ENCODE measurements around the gene CACFD1. TPM values are rescaled to one million over a fixed set of nuclear protein-coding genes. Genes with fewer than 3 reads are reported as not detected.

The CACFD1 gene
- total and polyA plus RNA-seq, 2 donors (not counting 1 experiment from before 2014, with no cell fraction given), result 27.4 to 31.1 TPM

DNA sequence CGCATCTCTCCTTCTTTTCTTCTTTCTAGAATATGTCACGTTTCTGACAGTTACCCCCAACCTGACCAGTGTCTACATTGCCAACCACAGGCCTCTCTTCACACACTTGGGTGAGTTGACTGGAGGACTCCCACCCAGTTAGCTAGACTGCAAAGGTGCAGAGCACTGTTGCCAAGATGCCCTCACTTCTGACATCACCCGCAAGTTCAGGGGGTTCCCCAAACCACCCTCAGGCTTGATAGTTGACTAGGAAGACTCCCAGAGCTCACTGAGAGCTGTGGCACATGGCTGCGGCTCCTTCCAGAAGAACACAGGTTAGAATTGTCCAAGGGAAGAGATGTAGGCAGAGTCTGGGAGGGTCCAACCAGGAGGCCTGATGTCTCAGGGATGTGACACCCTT, 20.4 kb upstream of the CACFD1 start:
- ATAC-seq (ENCODE audit: low read depth), result no peak
- H3K27me3 Mint-ChIP-seq, result no peaks in the 10 kb centered on the region
- TF ChIP-seq, protein P1, sequence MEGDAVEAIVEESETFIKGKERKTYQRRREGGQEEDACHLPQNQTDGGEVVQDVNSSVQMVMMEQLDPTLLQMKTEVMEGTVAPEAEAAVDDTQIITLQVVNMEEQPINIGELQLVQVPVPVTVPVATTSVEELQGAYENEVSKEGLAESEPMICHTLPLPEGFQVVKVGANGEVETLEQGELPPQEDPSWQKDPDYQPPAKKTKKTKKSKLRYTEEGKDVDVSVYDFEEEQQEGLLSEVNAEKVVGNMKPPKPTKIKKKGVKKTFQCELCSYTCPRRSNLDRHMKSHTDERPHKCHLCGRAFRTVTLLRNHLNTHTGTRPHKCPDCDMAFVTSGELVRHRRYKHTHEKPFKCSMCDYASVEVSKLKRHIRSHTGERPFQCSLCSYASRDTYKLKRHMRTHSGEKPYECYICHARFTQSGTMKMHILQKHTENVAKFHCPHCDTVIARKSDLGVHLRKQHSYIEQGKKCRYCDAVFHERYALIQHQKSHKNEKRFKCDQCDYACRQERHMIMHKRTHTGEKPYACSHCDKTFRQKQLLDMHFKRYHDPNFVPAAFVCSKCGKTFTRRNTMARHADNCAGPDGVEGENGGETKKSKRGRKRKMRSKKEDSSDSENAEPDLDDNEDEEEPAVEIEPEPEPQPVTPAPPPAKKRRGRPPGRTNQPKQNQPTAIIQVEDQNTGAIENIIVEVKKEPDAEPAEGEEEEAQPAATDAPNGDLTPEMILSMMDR (IDR thresholded peaks at IDR 0.05), result no peak
- no peak for TF ChIP-seq EZH2 (IDR thresholded peaks at IDR 0.05; ENCODE audit: borderline replicate concordance, insufficient read depth, low read depth, low read length, poor library complexity, severe bottlenecking)

DNA sequence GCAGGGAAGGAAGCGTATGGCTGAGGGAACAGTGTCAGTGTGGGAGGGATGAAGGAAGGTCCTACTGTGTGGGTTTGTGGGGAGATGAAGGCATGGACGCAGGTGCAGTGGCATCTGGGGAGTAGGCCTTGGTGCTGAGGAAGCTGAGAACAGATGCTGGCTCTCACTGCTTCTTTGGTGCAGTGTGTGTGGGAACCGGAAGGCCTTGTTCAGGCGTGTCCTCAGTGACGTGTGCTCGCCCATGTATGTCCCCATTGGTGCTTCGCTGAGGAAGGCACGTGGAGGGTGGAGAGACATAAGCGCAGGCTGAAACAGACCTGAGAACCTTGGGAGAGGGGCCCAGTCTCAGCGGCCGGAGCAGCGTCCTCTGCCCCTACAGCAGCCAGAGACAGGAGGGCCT, 18.9 kb upstream of the CACFD1 start:
- TF ChIP-seq, protein P1 (IDR thresholded peaks at IDR 0.05), result no peak
- TF ChIP-seq EZH2 (IDR thresholded peaks at IDR 0.05; ENCODE audit: borderline replicate concordance, insufficient read depth, low read depth, low read length, poor library complexity, severe bottlenecking), result no peak
- peaks cover 17 to 29% of the 10 kb centered on the region in 2 donors for H3K4me1 ChIP-seq (ENCODE audit: control insufficient read depth in 2 of 2, insufficient read depth in 2 of 2, low read length in 2 of 2)
- H2AFZ ChIP-seq (ENCODE audit: insufficient read depth, low read depth, low read length, poor library complexity, severe bottlenecking), result peak overlapping the region; percentile 74
- no peaks in the 10 kb centered on the region for H3K79me2 ChIP-seq (ENCODE audit: control insufficient read depth, insufficient read depth, low read length)
- peak overlapping the region; percentile 61 for H3K4me2 ChIP-seq (replicated peaks; ENCODE audit: low read depth, low read length, poor library complexity, severe bottlenecking)
- peak overlapping the region; percentile 12 for H3K9ac ChIP-seq (ENCODE audit: low read length)
- H4K20me1 ChIP-seq (ENCODE audit: control insufficient read depth, insufficient read depth, low read length, poor library complexity, severe bottlenecking), result no peaks in the 10 kb centered on the region
- Mint-ChIP-seq H3K4me3 (peak overlapping the region; percentile 34), H3K27ac (peak overlapping the region; percentile 97), H3K9me3 (ENCODE audit: insufficient read depth) (no peaks in the 10 kb centered on the region), H3K27me3 (no peaks in the 10 kb centered on the region), H3K4me1 (peaks cover 24% of the 10 kb centered on the region)
- WGBS (ENCODE audit: insufficient coverage), result 28% methylated on average over 12 of the region's 12 CpGs
- ChIA-PET CTCF (interaction anchor here (1.0 kb wide), 1 partner anchor 13 kb away, joined by 3 read pairs; no protein-coding TSS in a partner anchor), POLR2A (no interaction called here)
- peaks cover 0 to 9% (median 0%) of the 10 kb centered on the region in 3 donors for H3K9me3 ChIP-seq (ENCODE audit: control extremely low read depth in 1 of 3, control insufficient read depth in 2 of 3, insufficient read depth in 1 of 3, low read length in 2 of 3)
- H3K4me3 ChIP-seq (ENCODE audit: control extremely low read depth in 1 of 5, extremely low read depth in 1 of 5, insufficient read depth in 1 of 5, low read depth in 2 of 5, low read length in 4 of 5), result no peak overlapping the region
- peak overlapping the region; percentile 89 to 93 for H3K27ac ChIP-seq (ENCODE audit: low read length in 2 of 2)
- no peaks in the 10 kb centered on the region for H3K36me3 ChIP-seq (replicated peaks in 1 of 2; ENCODE audit: control extremely low read depth in 1 of 2, control insufficient read depth in 1 of 2, extremely low read depth in 1 of 2, insufficient read depth in 2 of 2, low read length in 1 of 2)
- ATAC-seq (ENCODE audit: low read depth), result peak; percentile 99
- intact Hi-C loops (cut with micrococcal nuclease), result loop anchor here (1.0 kb wide), 1 partner anchor 19 kb away; no protein-coding TSS in a partner anchor
- H3K27me3 ChIP-seq (replicated peaks in 1 of 4; ENCODE audit: control extremely low read depth in 1 of 4, control insufficient read depth in 3 of 4, insufficient read depth in 4 of 4, low read length in 3 of 4), result peaks cover 0 to 5% (median 0%) of the 10 kb centered on the region in 4 experiments
- peak; percentile 91 for DNase-seq

More for the DNA sequence above, 20.4 kb upstream of the CACFD1 start:
- WGBS (ENCODE audit: insufficient coverage), result 93% methylated on average over 2 of the region's 4 CpGs
- peaks cover 17 to 29% of the 10 kb centered on the region in 2 donors for H3K4me1 ChIP-seq (ENCODE audit: control insufficient read depth in 2 of 2, insufficient read depth in 2 of 2, low read length in 2 of 2)
- no peaks in the 10 kb centered on the region for H3K36me3 ChIP-seq (replicated peaks in 1 of 2; ENCODE audit: control extremely low read depth in 1 of 2, control insufficient read depth in 1 of 2, extremely low read depth in 1 of 2, insufficient read depth in 2 of 2, low read length in 1 of 2)
- no peak for DNase-seq
- H3K9me3 ChIP-seq (ENCODE audit: control extremely low read depth in 1 of 3, control insufficient read depth in 2 of 3, insufficient read depth in 1 of 3, low read length in 2 of 3), result peaks cover 0 to 9% (median 0%) of the 10 kb centered on the region in 3 donors
- H3K4me3 ChIP-seq (ENCODE audit: control extremely low read depth in 1 of 5, extremely low read depth in 1 of 5, insufficient read depth in 1 of 5, low read depth in 2 of 5, low read length in 4 of 5), result no peak overlapping the region
- intact Hi-C loops (cut with micrococcal nuclease), result no loop called here
- no peak overlapping the region for H3K9ac ChIP-seq (ENCODE audit: low read length)
- Mint-ChIP-seq H3K9me3 (ENCODE audit: insufficient read depth) (no peaks in the 10 kb centered on the region), H3K27ac (no peak overlapping the region), H3K4me3 (no peak overlapping the region), H3K4me1 (peaks cover 24% of the 10 kb centered on the region)
- H3K27ac ChIP-seq (ENCODE audit: low read length in 2 of 2), result peak overlapping the region in 1 of 2 donors; percentile 93
- H2AFZ ChIP-seq (ENCODE audit: insufficient read depth, low read depth, low read length, poor library complexity, severe bottlenecking), result no peak overlapping the region
- H3K79me2 ChIP-seq (ENCODE audit: control insufficient read depth, insufficient read depth, low read length), result no peaks in the 10 kb centered on the region
- ChIA-PET POLR2A (interaction anchor here (0.8 kb wide), 1 partner anchor 18 kb away, joined by 3 read pairs; no protein-coding TSS in a partner anchor), CTCF (no interaction called here)
- peaks cover 0 to 5% (median 0%) of the 10 kb centered on the region in 4 experiments for H3K27me3 ChIP-seq (replicated peaks in 1 of 4; ENCODE audit: control extremely low read depth in 1 of 4, control insufficient read depth in 3 of 4, insufficient read depth in 4 of 4, low read length in 3 of 4)
- no peaks in the 10 kb centered on the region for H4K20me1 ChIP-seq (ENCODE audit: control insufficient read depth, insufficient read depth, low read length, poor library complexity, severe bottlenecking)
- no peak overlapping the region for H3K4me2 ChIP-seq (replicated peaks; ENCODE audit: low read depth, low read length, poor library complexity, severe bottlenecking)
